ENCODE results near the gene CMIP.

Gene CMIP

GRCh38 chr16:81650982-81651562 is 206.5 kb downstream of the CMIP start:
- peak in 3 of 11 experiments; percentile 41 to 88 (median 75); a peak in 5 of 22 replicates for TF ChIP-seq Cebpa-rat (IDR thresholded peaks at IDR 0.05)
- no peaks in the 10 kb centered on the region for H3K9me3 ChIP-seq (replicated peaks in 1 of 11)
- H3K36me3 ChIP-seq: peaks cover 32 to 53% (median 40%) of the 10 kb centered on the region in 11 experiments
- peak overlapping the region; percentile 8 to 83 (median 56); a peak in 20 of 22 replicates for H3K9ac ChIP-seq
- H3K4me2 ChIP-seq: peak overlapping the region; percentile 71 to 97 (median 88)
- no peaks in the 10 kb centered on the region for H3K27me3 ChIP-seq
- peak overlapping the region; percentile 10 to 94 (median 59); a peak in 19 of 22 replicates for H3K27ac ChIP-seq
- H3K4me1 ChIP-seq: peaks cover 76 to 96% (median 83%) of the 10 kb centered on the region in 10 experiments
- peaks cover 33 to 99% (median 96%) of the 10 kb centered on the region in 11 experiments; a peak in 21 of 22 replicates for H4K20me1 ChIP-seq
- H3K4me3 ChIP-seq: peak overlapping the region in 8 of 10 experiments; percentile 6 to 56 (median 30); a peak in 11 of 20 replicates

- Histone ChIP-seq H3K4me3 (peak overlapping the region in 7 of 10 experiments; percentile 3 to 56 (median 36); a peak in 10 of 20 replicates), H3K27ac (peak overlapping the region in 10 of 11 experiments; percentile 11 to 94 (median 64); a peak in 19 of 22 replicates), H3K4me2 (peak overlapping the region; percentile 71 to 97 (median 88)), H3K27me3 (no peaks in the 10 kb centered on the region), H3K9ac (peak overlapping the region; percentile 26 to 83 (median 56); a peak in 20 of 22 replicates), H3K9me3 (replicated peaks in 1 of 11) (no peaks in the 10 kb centered on the region), H3K36me3 (peaks cover 41 to 62% (median 50%) of the 10 kb centered on the region in 11 experiments), H4K20me1 (peaks cover 41 to 99% (median 98%) of the 10 kb centered on the region in 11 experiments), H3K4me1 (peaks cover 68 to 90% (median 82%) of the 10 kb centered on the region in 10 experiments)
- no peak for TF ChIP-seq Cebpa-rat (IDR thresholded peaks at IDR 0.05)
These were observed 207.4 kb downstream of the CMIP start for GRCh38 chr16:81651758-81652718.

- Histone ChIP-seq H3K27ac (peak overlapping the region in 5 of 11 experiments; percentile 48 to 94 (median 84); a peak in 8 of 22 replicates), H3K36me3 (peaks cover 50 to 71% (median 59%) of the 10 kb centered on the region in 11 experiments), H3K4me2 (peak overlapping the region; percentile 71 to 97 (median 88); a peak in 21 of 22 replicates), H4K20me1 (peaks cover 49 to 100% (median 100%) of the 10 kb centered on the region in 11 experiments), H3K9ac (peak overlapping the region in 9 of 11 experiments; percentile 26 to 83 (median 59); a peak in 12 of 22 replicates), H3K4me1 (peaks cover 60 to 84% (median 75%) of the 10 kb centered on the region in 10 experiments), H3K9me3 (replicated peaks in 1 of 11) (no peaks in the 10 kb centered on the region), H3K27me3 (no peaks in the 10 kb centered on the region), H3K4me3 (peak overlapping the region in 5 of 10 experiments; percentile 3 to 56 (median 45); a peak in 7 of 20 replicates)
- no peak for TF ChIP-seq Cebpa-rat (IDR thresholded peaks at IDR 0.05)
These were observed 208.3 kb downstream of the CMIP start for GRCh38 chr16:81652798-81653505.

- TF ChIP-seq Cebpa-rat (IDR thresholded peaks at IDR 0.05): no peak
- Histone ChIP-seq H3K36me3 (peaks cover 64 to 81% (median 72%) of the 10 kb centered on the region in 11 experiments), H3K4me1 (peaks cover 46 to 70% (median 61%) of the 10 kb centered on the region in 10 experiments), H3K9ac (no peak overlapping the region), H3K27me3 (no peaks in the 10 kb centered on the region), H3K27ac (no peak overlapping the region), H3K9me3 (replicated peaks in 1 of 11) (no peaks in the 10 kb centered on the region), H3K4me2 (peak overlapping the region in 4 of 11 experiments; percentile 4 to 75 (median 56); a peak in 7 of 22 replicates), H4K20me1 (peaks cover 44 to 100% (median 97%) of the 10 kb centered on the region in 11 experiments), H3K4me3 (no peak overlapping the region)
These were observed 209.7 kb downstream of the CMIP start for GRCh38 chr16:81654346-81654745.

- H3K27ac ChIP-seq: peak overlapping the region in 1 of 11 experiments; percentile 0; a peak in 1 of 22 replicates
- H4K20me1 ChIP-seq: peaks cover 37 to 100% (median 94%) of the 10 kb centered on the region in 11 experiments
- no peaks in the 10 kb centered on the region for H3K9me3 ChIP-seq (replicated peaks in 1 of 11)
- no peak overlapping the region for H3K9ac ChIP-seq
- no peaks in the 10 kb centered on the region for H3K27me3 ChIP-seq
- no peak for TF ChIP-seq Cebpa-rat (IDR thresholded peaks at IDR 0.05)
- H3K4me3 ChIP-seq: no peak overlapping the region
- peak overlapping the region in 9 of 11 experiments; percentile 4 to 75 (median 41); a peak in 17 of 22 replicates for H3K4me2 ChIP-seq
- peaks cover 34 to 57% (median 48%) of the 10 kb centered on the region in 10 experiments for H3K4me1 ChIP-seq
- H3K36me3 ChIP-seq: peaks cover 77 to 93% (median 84%) of the 10 kb centered on the region in 11 experiments
These were observed 211.0 kb downstream of the CMIP start for GRCh38 chr16:81655469-81656162.

GRCh38 chr16:81657224-81657623 is 212.6 kb downstream of the CMIP start:
- H4K20me1 ChIP-seq: peaks cover 34 to 100% (median 93%) of the 10 kb centered on the region in 11 experiments
- H3K9me3 ChIP-seq (replicated peaks in 1 of 11): no peaks in the 10 kb centered on the region
- H3K27me3 ChIP-seq: no peaks in the 10 kb centered on the region
- no peak overlapping the region for H3K4me2 ChIP-seq
- H3K4me1 ChIP-seq: peaks cover 18 to 41% (median 32%) of the 10 kb centered on the region in 10 experiments
- peaks cover 93 to 100% (median 98%) of the 10 kb centered on the region in 11 experiments for H3K36me3 ChIP-seq
- H3K9ac ChIP-seq: no peak overlapping the region
- H3K27ac ChIP-seq: no peak overlapping the region
- no peak for TF ChIP-seq Cebpa-rat (IDR thresholded peaks at IDR 0.05)
- no peak overlapping the region for H3K4me3 ChIP-seq

- no peak overlapping the region for H3K9ac ChIP-seq
- no peaks in the 10 kb centered on the region for H3K27me3 ChIP-seq
- H3K4me2 ChIP-seq: no peak overlapping the region
- peaks cover 12 to 36% (median 27%) of the 10 kb centered on the region in 10 experiments for H3K4me1 ChIP-seq
- peaks cover 28 to 100% (median 90%) of the 10 kb centered on the region in 11 experiments for H4K20me1 ChIP-seq
- no peaks in the 10 kb centered on the region for H3K9me3 ChIP-seq (replicated peaks in 1 of 11)
- H3K36me3 ChIP-seq: peaks cover 95 to 100% (median 99%) of the 10 kb centered on the region in 11 experiments
- H3K27ac ChIP-seq: no peak overlapping the region
- TF ChIP-seq Cebpa-rat (IDR thresholded peaks at IDR 0.05): no peak
- H3K4me3 ChIP-seq: no peak overlapping the region
These were observed 213.2 kb downstream of the CMIP start for GRCh38 chr16:81657781-81658180.
